ENCODE results near the gene PHACTR3.

PHACTR3 gene

GRCh38 chr20:59673998-59674445 is 69.7 kb downstream of the PHACTR3 start:
- DNase-seq (ENCODE audit: low spot score): no peak
- TF ChIP-seq CTCF (IDR thresholded peaks at IDR 0.05; ENCODE audit: extremely low read depth, insufficient read depth, missing control alignments): no peak
- in situ Hi-C loops (cut with MboI; ENCODE audit: low pct_unique_long_range_greater_than_20kb, low sequenced_read_pairs, unreplicated experiment): no loop called here

- no peak for TF ChIP-seq CTCF (IDR thresholded peaks at IDR 0.05; ENCODE audit: extremely low read depth, insufficient read depth, missing control alignments)
- no peak for DNase-seq (ENCODE audit: low spot score)
- in situ Hi-C loops (cut with MboI; ENCODE audit: low pct_unique_long_range_greater_than_20kb, low sequenced_read_pairs, unreplicated experiment): no loop called here
These were observed 71.9 kb downstream of the PHACTR3 start for GRCh38 chr20:59676126-59676850.

GRCh38 chr20:59676851-59677182 is 72.5 kb downstream of the PHACTR3 start:
- TF ChIP-seq CTCF (IDR thresholded peaks at IDR 0.05; ENCODE audit: extremely low read depth, insufficient read depth, missing control alignments): no peak
- in situ Hi-C loops (cut with MboI; ENCODE audit: low pct_unique_long_range_greater_than_20kb, low sequenced_read_pairs, unreplicated experiment): no loop called here
- no peak for DNase-seq (ENCODE audit: low spot score)

- no peak for TF ChIP-seq CTCF (IDR thresholded peaks at IDR 0.05; ENCODE audit: extremely low read depth, insufficient read depth, missing control alignments)
- no peak for DNase-seq (ENCODE audit: low spot score)
These were observed 73.2 kb downstream of the PHACTR3 start for GRCh38 chr20:59677586-59677985.

GRCh38 chr20:59678288-59678687 is 73.9 kb downstream of the PHACTR3 start:
- in situ Hi-C loops (cut with MboI; ENCODE audit: low pct_unique_long_range_greater_than_20kb, low sequenced_read_pairs, unreplicated experiment): no loop called here

More at GRCh38 chr20:59677586-59677985, 73.2 kb downstream of the PHACTR3 start:
- in situ Hi-C loops (cut with MboI; ENCODE audit: low pct_unique_long_range_greater_than_20kb, low sequenced_read_pairs, unreplicated experiment): no loop called here

GRCh38 chr20:59678951-59679350 is 74.6 kb downstream of the PHACTR3 start:
- in situ Hi-C loops (cut with MboI; ENCODE audit: low pct_unique_long_range_greater_than_20kb, low sequenced_read_pairs, unreplicated experiment): no loop called here
- TF ChIP-seq CTCF (IDR thresholded peaks at IDR 0.05; ENCODE audit: extremely low read depth, insufficient read depth, missing control alignments): no peak
- DNase-seq (ENCODE audit: low spot score): no peak

More at GRCh38 chr20:59678288-59678687, 73.9 kb downstream of the PHACTR3 start:
- DNase-seq (ENCODE audit: low spot score): no peak
- no peak for TF ChIP-seq CTCF (IDR thresholded peaks at IDR 0.05; ENCODE audit: extremely low read depth, insufficient read depth, missing control alignments)

All from GM13977 (cell line).